ENCODE results near the gene PIP5K1B.

DNA sequence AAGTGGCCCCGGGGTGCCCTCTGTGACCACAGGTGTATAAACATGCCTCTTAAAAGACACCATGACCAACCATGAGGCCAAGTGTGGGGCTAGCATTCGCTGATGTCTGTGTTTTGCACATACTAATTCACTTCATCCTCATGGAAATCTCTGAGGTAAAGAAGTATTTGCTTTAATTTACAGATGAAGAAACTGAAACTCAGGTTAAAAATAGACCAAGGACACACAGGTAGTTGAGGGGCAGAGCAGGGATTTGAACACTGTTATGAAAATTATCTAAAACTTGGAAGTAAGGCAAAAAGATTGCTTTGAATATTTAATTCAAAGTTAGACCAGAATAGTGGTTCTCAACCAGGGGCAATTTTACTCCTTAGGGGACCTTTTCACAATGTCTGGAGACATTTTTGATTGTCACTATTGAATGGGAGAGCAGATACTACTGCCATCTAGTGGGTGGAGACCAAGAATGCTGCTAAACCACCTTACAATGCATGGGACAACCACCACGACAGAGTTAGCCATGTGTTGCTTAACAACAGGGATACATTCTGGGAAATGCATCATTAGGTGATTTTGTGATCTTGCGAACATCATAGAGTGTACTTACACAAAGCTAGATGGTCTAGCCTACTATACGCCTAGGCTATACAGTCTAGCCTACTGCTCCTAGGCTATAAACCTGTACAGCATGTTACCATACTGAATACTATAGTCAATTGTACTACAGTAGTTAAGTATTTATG lies 322.5 kb downstream of the PIP5K1B start:
- TF ChIP-seq, protein P1, sequence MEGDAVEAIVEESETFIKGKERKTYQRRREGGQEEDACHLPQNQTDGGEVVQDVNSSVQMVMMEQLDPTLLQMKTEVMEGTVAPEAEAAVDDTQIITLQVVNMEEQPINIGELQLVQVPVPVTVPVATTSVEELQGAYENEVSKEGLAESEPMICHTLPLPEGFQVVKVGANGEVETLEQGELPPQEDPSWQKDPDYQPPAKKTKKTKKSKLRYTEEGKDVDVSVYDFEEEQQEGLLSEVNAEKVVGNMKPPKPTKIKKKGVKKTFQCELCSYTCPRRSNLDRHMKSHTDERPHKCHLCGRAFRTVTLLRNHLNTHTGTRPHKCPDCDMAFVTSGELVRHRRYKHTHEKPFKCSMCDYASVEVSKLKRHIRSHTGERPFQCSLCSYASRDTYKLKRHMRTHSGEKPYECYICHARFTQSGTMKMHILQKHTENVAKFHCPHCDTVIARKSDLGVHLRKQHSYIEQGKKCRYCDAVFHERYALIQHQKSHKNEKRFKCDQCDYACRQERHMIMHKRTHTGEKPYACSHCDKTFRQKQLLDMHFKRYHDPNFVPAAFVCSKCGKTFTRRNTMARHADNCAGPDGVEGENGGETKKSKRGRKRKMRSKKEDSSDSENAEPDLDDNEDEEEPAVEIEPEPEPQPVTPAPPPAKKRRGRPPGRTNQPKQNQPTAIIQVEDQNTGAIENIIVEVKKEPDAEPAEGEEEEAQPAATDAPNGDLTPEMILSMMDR (IDR thresholded peaks at IDR 0.05; ENCODE audit: low read length) = peak; percentile 82
- TF ChIP-seq EZH2 (IDR thresholded peaks at IDR 0.05; ENCODE audit: borderline replicate concordance, low read length) = no peak
